HUES64 (cell line): Measurements from ENCODE around the gene PTPRN2.

Experiments
- H3K27ac ChIP-seq: 2 replicates; pipeline ENCODE4 v1.7.0; 2013; ENCODE audit warnings: low read depth, low read length, inconsistent platforms
- H3K27me3 ChIP-seq: 2 replicates; pipeline ENCODE4 v1.6.1; 2013; ENCODE audit warnings: mild to moderate bottlenecking, low read length; ENCODE audit not compliant: insufficient read depth
- H3K36me3 ChIP-seq: 2 replicates; pipeline ENCODE4 v1.6.1; 2013; ENCODE audit warnings: mild to moderate bottlenecking, low read length; ENCODE audit not compliant: insufficient read depth
- H3K4me1 ChIP-seq: 2 replicates; pipeline ENCODE4 v1.6.1; 2013; ENCODE audit warnings: mild to moderate bottlenecking, low read length, moderate library complexity; ENCODE audit not compliant: insufficient read depth
- H3K4me3 ChIP-seq: 2 replicates; pipeline ENCODE4 v1.5.1; 2013; ENCODE audit warnings: mild to moderate bottlenecking, low read length, moderate library complexity
- H3K9ac ChIP-seq: 2 replicates; pipeline ENCODE4 v1.6.1; 2013; ENCODE audit warnings: mild to moderate bottlenecking, low read depth, low read length
- H3K9me3 ChIP-seq: 2 replicates; pipeline ENCODE4 v1.6.1; 2013; ENCODE audit warnings: low read depth, low read length; ENCODE audit not compliant: insufficient read depth
- WGBS: fragments of 150-250, 120-280 bp; methylation state at CpG from one replicate; pipeline ENCODE4 v1.1.7; 2013; ENCODE audit warnings: missing lambda C conversion rate; 5-methylcytosine and 5-hydroxymethylcytosine counted together

The PTPRN2 gene

GRCh38 chr7:157652954-157653826 is 934.4 kb downstream of the PTPRN2 start:
- Histone ChIP-seq H3K27me3 (no peaks in the 10 kb centered on the region), H3K4me3 (no peak overlapping the region), H3K9me3 (peaks cover 74% of the 10 kb centered on the region), H3K36me3 (no peaks in the 10 kb centered on the region), H3K27ac (no peak overlapping the region), H3K9ac (no peak overlapping the region), H3K4me1 (no peaks in the 10 kb centered on the region)
- WGBS, result 84% methylated on average over 32 of the region's 32 CpGs

GRCh38 chr7:157652161-157652953 is 935.3 kb downstream of the PTPRN2 start:
- H3K4me3 ChIP-seq, result no peak overlapping the region
- WGBS, result 83% methylated on average over 18 of the region's 18 CpGs
- H3K27me3 ChIP-seq, result no peaks in the 10 kb centered on the region
- H3K36me3 ChIP-seq, result no peaks in the 10 kb centered on the region
- H3K9me3 ChIP-seq, result peaks cover 69% of the 10 kb centered on the region
- H3K4me1 ChIP-seq, result no peaks in the 10 kb centered on the region
- H3K27ac ChIP-seq, result no peak overlapping the region
- no peak overlapping the region for H3K9ac ChIP-seq

- Histone ChIP-seq H3K9me3 (peaks cover 65% of the 10 kb centered on the region), H3K36me3 (no peaks in the 10 kb centered on the region), H3K4me3 (no peak overlapping the region), H3K27me3 (no peaks in the 10 kb centered on the region), H3K27ac (no peak overlapping the region), H3K9ac (no peak overlapping the region), H3K4me1 (no peaks in the 10 kb centered on the region)
- WGBS, result 83% methylated on average over 27 of the region's 28 CpGs
Observed at GRCh38 chr7:157651366-157652160, 936.1 kb downstream of the PTPRN2 start.

- no peak overlapping the region for H3K9ac ChIP-seq
- no peak overlapping the region for H3K27ac ChIP-seq
- no peaks in the 10 kb centered on the region for H3K4me1 ChIP-seq
- no peaks in the 10 kb centered on the region for H3K36me3 ChIP-seq
- 91% methylated on average over 19 of the region's 19 CpGs for whole genome bisulfite sequencing
- H3K27me3 ChIP-seq, result no peaks in the 10 kb centered on the region
- peaks cover 65% of the 10 kb centered on the region for H3K9me3 ChIP-seq
- H3K4me3 ChIP-seq, result no peak overlapping the region
Observed at GRCh38 chr7:157650801-157651200, 936.8 kb downstream of the PTPRN2 start.

GRCh38 chr7:157650131-157650631 is 937.4 kb downstream of the PTPRN2 start:
- Histone ChIP-seq H3K27ac (no peak overlapping the region), H3K36me3 (no peaks in the 10 kb centered on the region), H3K9ac (no peak overlapping the region), H3K4me3 (no peak overlapping the region), H3K27me3 (no peaks in the 10 kb centered on the region), H3K4me1 (no peaks in the 10 kb centered on the region), H3K9me3 (peaks cover 64% of the 10 kb centered on the region)
- WGBS, result 88% methylated on average over 25 of the region's 25 CpGs

GRCh38 chr7:157646551-157646950 is 941.1 kb downstream of the PTPRN2 start:
- Histone ChIP-seq H3K36me3 (no peaks in the 10 kb centered on the region), H3K9me3 (peaks cover 66% of the 10 kb centered on the region), H3K9ac (no peak overlapping the region), H3K27ac (no peak overlapping the region), H3K27me3 (no peaks in the 10 kb centered on the region), H3K4me1 (no peaks in the 10 kb centered on the region), H3K4me3 (no peak overlapping the region)
- 90% methylated on average over 13 of the region's 13 CpGs for WGBS

- no peak overlapping the region for H3K9ac ChIP-seq
- no peaks in the 10 kb centered on the region for H3K4me1 ChIP-seq
- no peak overlapping the region for H3K4me3 ChIP-seq
- no peaks in the 10 kb centered on the region for H3K36me3 ChIP-seq
- peaks cover 66% of the 10 kb centered on the region for H3K9me3 ChIP-seq
- H3K27ac ChIP-seq, result no peak overlapping the region
- 83% methylated on average over 12 of the region's 12 CpGs for WGBS
- H3K27me3 ChIP-seq, result no peaks in the 10 kb centered on the region
Observed at GRCh38 chr7:157645539-157645938, 942.1 kb downstream of the PTPRN2 start.

GRCh38 chr7:157644946-157645345 is 942.7 kb downstream of the PTPRN2 start:
- H3K27me3 ChIP-seq, result no peaks in the 10 kb centered on the region
- H3K4me1 ChIP-seq, result no peaks in the 10 kb centered on the region
- no peak overlapping the region for H3K9ac ChIP-seq
- H3K36me3 ChIP-seq, result no peaks in the 10 kb centered on the region
- no peak overlapping the region for H3K4me3 ChIP-seq
- no peak overlapping the region for H3K27ac ChIP-seq
- WGBS, result 82% methylated on average over 12 of the region's 12 CpGs
- H3K9me3 ChIP-seq, result peaks cover 66% of the 10 kb centered on the region

GRCh38 chr7:157643525-157643970 is 944.1 kb downstream of the PTPRN2 start:
- Histone ChIP-seq H3K27me3 (no peaks in the 10 kb centered on the region), H3K9me3 (peaks cover 78% of the 10 kb centered on the region), H3K4me3 (no peak overlapping the region), H3K27ac (no peak overlapping the region), H3K36me3 (no peaks in the 10 kb centered on the region), H3K9ac (no peak overlapping the region), H3K4me1 (no peaks in the 10 kb centered on the region)
- 89% methylated on average over 23 of the region's 23 CpGs for WGBS

- Histone ChIP-seq H3K9ac (no peak overlapping the region), H3K4me3 (no peak overlapping the region), H3K36me3 (no peaks in the 10 kb centered on the region), H3K4me1 (no peaks in the 10 kb centered on the region), H3K9me3 (peaks cover 95% of the 10 kb centered on the region), H3K27me3 (no peaks in the 10 kb centered on the region), H3K27ac (no peak overlapping the region)
- WGBS, result 75% methylated on average over 8 of the region's 8 CpGs
Observed at GRCh38 chr7:157641866-157642265, 945.8 kb downstream of the PTPRN2 start.
